Measurements from ENCODE around the gene ZNF44. TPM values are rescaled to one million over a fixed set of nuclear protein-coding genes. Genes with fewer than 3 reads are reported as not detected.
A peak's percentile ranks its signal among the peaks of the same experiment; 100 is the strongest.

Gene ZNF44
- total and polyA plus RNA-seq, 9 of the 15 experiments (the other 6 are each of a cell fraction or from before 2014, with no cell fraction given), result 2.6 to 8.3 (median 4.4) TPM

- TF ChIP-seq CREB3 (tag; conservative IDR thresholded peaks at IDR 0.05; ENCODE audit: low read depth) (no peak), SRF (CRISPR knock-in tag; IDR thresholded peaks at IDR 0.05) (peak in 1 of 2 experiments; percentile 72; a peak in 1 of 4 replicates), CTBP1 (IDR thresholded peaks at IDR 0.05; ENCODE audit: borderline replicate concordance) (peak; percentile 42; the same call in 1 of the 2 replicates), RAD21 (CRISPR knock-in tag; conservative IDR thresholded peaks at IDR 0.05 in 1 of 2, IDR thresholded peaks at IDR 0.05 in 1 of 2) (0 out of 4 replicates have a peak, but pooled peaks of 1 of the 2 experiments have one; percentile 7), CREBBP (IDR thresholded peaks at IDR 0.05; ENCODE audit: low read depth, low read length) (no peak), HES1 (IDR thresholded peaks at IDR 0.05; ENCODE audit: low read depth) (peak; percentile 52; the same call in 1 of the 2 replicates), ZNF324 (CRISPR knock-in tag; IDR thresholded peaks at IDR 0.05) (no peak), EP300 (IDR thresholded peaks at IDR 0.05; ENCODE audit: low read length) (peak; percentile 47), PRDM10 (IDR thresholded peaks at IDR 0.05; ENCODE audit: partially characterized antibody) (no peak), TFAP4 (CRISPR knock-in tag; IDR thresholded peaks at IDR 0.05; ENCODE audit: borderline replicate concordance) (peak; percentile 46; the same call in 1 of the 2 replicates), DPF2 (IDR thresholded peaks at IDR 0.05) (peak; percentile 55; the same call in 1 of the 2 replicates), ATF1 (CRISPR knock-in tag; IDR thresholded peaks at IDR 0.05) (no peak), ATF1 (tag; IDR thresholded peaks at IDR 0.05) (peak; percentile 6; the same call in 1 of the 2 replicates), HBP1 (CRISPR knock-in tag; IDR thresholded peaks at IDR 0.05) (no peak), TOE1 (IDR thresholded peaks at IDR 0.05; ENCODE audit: borderline replicate concordance) (no peak), TOE1 (CRISPR knock-in tag; IDR thresholded peaks at IDR 0.05; ENCODE audit: borderline replicate concordance, low read depth) (no peak), PKNOX1 (IDR thresholded peaks at IDR 0.05) (0 out of 2 replicates have a peak, but pooled peaks have one; percentile 5), ZFP30 (CRISPR knock-in tag; IDR thresholded peaks at IDR 0.05; ENCODE audit: borderline replicate concordance) (no peak)
Observed at GRCh38 chr19:12293777-12294248, 870 bp downstream of the ZNF44 start (continued).

Measured in K562 (cell line).